Fibroblast of lung (primary cell): ENCODE data around the gene ABCC9.

Experiments used
- EZH2 ChIP-seq: IDR thresholded peaks from 2 replicates; pipeline ENCODE4 v1.5.1; 2012; ENCODE audit warnings: low read length, control low read depth, mild to moderate bottlenecking; ENCODE audit errors: missing control alignments
- TF ChIP-seq, protein P1 (sequence below), 2 donors: IDR thresholded peaks in 1 of 2; conservative IDR thresholded peaks in 1 of 2; 1 replicate in 1 of 2; 2 replicates in 1 of 2; pipeline ENCODE4 v1.5.1; 2011 to 2012; ENCODE audit warnings: low read length in 2 of 2, control low read depth in 1 of 2, inconsistent platforms in 1 of 2, low read depth in 1 of 2, mild to moderate bottlenecking in 1 of 2

DNA sequence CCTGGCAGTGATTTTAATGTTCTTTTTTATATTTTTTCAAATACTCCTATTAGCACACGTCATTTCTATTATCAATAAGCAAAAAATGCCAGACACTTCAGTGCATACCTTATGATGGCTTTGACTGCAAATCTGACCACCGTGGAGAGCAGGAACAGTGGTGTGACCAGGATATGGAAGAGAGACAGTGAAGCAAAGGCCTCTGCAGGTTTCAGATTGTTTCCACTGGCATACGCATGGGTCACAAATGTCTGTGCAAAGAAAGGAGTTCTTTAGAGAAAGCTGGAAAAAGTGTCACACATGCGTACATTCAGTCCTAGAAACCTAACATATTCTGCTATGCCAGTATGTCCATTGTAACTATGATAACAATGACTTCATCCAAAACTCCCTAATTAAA lies 47.3 kb downstream of the ABCC9 start:
- TF ChIP-seq, protein P1, sequence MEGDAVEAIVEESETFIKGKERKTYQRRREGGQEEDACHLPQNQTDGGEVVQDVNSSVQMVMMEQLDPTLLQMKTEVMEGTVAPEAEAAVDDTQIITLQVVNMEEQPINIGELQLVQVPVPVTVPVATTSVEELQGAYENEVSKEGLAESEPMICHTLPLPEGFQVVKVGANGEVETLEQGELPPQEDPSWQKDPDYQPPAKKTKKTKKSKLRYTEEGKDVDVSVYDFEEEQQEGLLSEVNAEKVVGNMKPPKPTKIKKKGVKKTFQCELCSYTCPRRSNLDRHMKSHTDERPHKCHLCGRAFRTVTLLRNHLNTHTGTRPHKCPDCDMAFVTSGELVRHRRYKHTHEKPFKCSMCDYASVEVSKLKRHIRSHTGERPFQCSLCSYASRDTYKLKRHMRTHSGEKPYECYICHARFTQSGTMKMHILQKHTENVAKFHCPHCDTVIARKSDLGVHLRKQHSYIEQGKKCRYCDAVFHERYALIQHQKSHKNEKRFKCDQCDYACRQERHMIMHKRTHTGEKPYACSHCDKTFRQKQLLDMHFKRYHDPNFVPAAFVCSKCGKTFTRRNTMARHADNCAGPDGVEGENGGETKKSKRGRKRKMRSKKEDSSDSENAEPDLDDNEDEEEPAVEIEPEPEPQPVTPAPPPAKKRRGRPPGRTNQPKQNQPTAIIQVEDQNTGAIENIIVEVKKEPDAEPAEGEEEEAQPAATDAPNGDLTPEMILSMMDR (conservative IDR thresholded peaks at IDR 0.05 in 1 of 2, IDR thresholded peaks at IDR 0.05 in 1 of 2; ENCODE audit: low read depth in 1 of 2, low read length in 2 of 2): no peak
- no peak for TF ChIP-seq EZH2
